Fibroblast of skin of left biceps (primary cell): ENCODE measurements around the gene TBC1D24.
"Not testable (repeated sequence)": the region's sequence is repeated elsewhere in the genome, so short reads cannot be mapped to it uniquely, and the experiment has no call there.

Experiments used
- DNase-seq, 2 experiments: peaks; one replicate each; pipeline ENCODE4 v3.0.0-alpha.2; 2013; ENCODE audit warnings: low read depth in 2 of 2

TBC1D24 gene

DNA sequence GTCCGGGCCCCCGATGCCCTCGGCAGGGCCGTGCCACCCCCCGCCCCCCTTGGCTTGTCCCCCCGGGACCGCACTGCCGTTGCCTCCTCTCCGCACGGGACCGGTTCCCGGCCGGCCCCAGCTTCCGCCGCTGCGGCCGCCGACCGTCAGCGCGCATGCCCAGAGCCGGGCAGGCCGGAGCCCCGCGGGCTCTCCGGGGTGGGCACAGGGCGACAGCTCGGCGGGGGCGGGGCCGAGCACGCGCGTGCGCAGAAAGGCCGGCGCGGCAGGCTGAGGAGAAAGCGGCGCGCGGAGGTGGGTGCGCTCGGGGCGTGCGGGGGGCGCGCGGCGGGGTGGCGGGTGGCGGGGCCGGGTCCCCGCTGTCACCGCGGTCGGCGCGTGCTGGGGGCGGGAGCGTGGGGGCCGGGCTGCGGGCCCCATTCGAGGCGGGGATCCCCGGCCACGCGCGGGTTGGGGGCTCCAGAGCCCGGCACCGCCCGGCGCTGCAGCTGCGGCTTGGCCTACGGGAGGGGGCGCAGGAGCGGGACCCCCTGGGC is at the start of gene TBC1D24:
TSS of gene TBC1D24 (plus strand) at position 251 of the 536 bp plus-strand sequence. CDS start 21,022 bp downstream, outside the sequence.
- peak; percentile 44 to 60 for DNase-seq

GRCh38 chr16:2425825-2426430 is 49.0 kb upstream of the TBC1D24 start:
- DNase-seq = no peak

DNA sequence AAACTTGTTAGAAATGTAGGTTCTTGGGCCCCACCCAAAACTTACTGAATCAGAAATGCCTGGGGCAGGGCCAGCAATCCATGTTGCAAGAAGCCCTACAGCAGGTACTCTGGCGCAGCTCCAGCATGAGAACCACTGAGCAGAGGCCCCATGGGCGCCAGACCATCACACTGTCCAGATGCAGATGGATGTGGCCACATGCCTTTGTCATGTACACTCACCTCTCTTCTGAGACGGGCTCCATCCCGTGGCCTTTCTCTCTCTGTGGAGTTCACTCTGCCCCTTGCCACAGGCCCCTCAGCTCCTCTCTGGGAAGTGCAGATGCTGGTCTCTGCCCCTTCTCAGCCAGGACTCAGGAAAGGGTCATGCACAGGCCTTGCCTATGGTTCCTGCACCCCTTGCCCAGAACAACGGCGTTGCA is 48.0 kb upstream of the TBC1D24 start:
- DNase-seq = no peak

DNA sequence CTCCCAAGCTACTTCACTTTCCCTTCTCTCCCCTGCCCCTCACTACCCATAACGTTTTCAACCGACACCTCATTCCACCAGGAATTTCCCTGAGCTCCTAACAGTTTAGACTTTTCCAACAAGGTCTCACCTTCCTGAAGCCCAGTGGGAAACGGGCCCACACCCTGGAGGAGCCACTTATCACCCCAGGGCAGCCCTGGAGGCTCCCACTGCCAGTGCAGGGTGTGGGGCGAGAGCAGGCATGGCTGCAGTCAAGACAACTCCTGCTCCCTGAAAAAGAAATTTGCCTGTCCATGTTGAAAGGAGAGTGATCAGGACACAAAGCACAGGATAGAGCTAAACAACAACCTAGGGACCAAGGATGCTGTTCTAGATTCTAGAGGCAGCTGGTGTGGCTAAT is 47.4 kb upstream of the TBC1D24 start:
- no peak for DNase-seq

DNA sequence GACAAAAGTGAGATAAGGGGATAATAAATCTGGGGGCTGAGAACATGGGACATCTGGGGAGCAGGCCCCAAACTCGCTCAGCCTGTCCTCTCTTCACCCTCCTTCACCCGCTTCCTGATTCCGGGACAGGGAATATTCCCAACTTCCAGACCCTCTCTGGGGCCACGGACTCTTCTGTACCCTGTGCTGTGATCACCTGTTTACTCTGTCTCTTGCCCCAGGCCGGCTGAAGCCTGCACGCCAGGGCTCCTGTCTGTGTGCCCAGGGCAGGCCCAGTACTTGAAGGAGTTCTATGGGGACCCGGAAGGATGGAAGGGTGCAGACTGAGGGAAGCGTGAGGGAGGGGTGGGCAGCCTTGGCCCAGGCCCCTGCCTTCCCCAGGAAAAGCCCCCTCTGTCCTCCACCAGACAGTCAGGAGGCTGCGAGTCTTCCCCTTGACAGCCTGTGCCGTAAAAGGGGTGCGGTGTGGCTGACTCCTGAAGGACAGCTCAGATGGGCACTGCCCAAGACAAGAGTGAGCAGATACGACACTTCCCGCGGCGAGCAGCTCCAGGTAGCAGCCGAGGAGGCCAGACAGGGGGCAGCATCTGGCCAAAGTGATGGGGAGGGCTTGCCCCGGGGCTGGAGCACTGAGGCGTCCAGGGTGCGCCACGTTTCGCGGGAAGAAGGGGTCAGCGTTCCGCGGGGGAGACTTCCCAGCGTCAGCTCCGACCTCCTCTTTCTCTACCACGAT is 46.7 kb upstream of the TBC1D24 start:
- DNase-seq = no peak

DNA sequence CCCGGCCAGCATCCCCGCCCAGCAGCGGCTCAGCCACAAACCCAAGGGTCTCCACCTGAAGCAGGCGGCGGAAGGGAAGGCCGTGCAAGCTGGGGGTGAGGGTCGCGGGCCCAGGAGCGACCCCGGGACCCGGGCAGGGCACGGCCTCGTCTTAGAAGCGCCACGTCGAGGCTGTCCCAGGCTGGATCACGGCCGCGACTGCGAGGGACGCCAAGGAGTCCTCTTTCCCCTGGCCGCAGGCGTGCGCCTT is 46.2 kb upstream of the TBC1D24 start:
- DNase-seq = no peak

DNA sequence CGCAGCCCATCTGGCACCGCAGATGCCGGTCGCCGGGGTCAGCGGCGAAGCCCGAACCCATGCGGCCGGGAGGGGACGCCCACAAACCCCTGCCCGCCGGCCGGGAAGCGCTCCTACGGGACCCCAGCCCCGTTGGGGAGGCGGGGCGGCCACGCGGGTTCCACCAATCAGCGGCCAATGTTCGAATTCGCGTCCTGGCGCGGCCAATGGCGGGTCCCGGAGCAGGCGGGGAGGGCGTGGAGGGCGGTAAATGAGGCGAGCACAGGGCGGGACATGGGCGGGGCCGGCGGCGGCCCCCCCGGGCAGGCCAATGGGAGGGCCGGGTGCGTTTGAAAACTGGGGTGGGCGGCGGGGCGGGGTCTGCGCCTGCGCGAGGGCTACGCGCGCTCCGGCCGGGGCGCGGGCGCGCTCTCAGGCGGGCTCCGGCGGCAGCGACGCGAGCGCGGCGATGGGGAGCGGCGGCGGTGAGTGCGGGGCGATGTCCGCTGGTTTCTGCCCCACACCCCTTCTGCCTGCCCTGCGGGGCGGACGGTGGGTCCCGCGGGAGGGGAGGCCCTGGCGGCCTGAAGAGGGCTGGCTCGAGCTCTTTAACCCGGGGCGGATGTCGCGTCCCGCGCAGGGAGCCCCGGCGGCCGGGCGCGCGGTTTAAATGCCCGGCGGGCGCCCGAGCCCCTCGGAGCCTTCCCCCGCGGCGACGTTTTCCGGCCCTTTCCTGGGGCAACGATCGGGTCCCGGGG is 45.7 kb upstream of the TBC1D24 start, which contains the start of gene CCNF:
TSS of gene CCNF (plus strand) at position 414 of the 737 bp plus-strand sequence. CDS start at position 449, 35 bp downstream.
- DNase-seq = peak; percentile 81 to 86

DNA sequence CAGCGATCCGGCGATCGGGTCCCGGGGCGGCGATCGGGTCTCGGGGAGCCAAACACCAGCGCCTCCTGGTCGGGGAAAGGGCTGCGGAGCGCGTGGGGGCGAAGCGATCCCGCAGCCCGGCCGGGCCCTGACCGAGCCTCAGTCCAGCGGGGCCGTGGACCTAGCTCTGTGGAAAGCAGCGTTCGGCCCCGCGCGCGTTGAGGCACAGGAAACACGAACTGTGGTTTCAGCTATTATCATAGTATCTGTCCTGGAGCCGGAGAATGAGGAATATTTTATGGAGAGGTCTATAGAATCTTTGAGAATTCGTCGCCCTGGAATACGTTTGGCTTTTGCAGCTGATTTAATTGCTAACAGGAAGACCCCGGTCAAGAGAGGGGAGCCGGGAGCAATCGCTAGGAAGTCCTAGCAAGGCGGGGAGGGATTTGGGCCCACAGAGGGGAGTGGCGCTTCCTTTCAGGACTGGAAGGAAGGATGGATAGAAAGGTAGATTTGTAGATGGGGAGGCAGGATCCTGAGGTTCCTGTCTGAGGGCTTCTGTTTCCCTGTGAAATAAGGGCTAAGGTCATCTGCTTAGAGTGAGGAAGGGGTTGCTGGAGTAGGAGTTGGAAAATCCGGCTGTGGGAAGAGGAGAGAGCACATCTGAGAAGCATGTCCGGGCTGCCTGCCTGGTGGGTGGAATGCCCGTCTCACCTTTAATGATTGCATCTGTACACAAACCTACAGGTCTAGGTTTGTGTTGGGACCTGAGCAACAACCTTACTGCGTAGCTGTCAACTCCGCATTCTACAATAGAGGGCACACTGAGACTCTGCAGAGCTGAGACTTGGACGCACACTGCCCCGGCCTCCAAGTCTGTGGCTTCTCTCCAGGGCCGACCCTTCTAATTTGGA is 44.9 kb upstream of the TBC1D24 start:
- no peak for DNase-seq

GRCh38 chr16:2432286-2432685 is 42.6 kb upstream of the TBC1D24 start:
- no peak for DNase-seq

DNA sequence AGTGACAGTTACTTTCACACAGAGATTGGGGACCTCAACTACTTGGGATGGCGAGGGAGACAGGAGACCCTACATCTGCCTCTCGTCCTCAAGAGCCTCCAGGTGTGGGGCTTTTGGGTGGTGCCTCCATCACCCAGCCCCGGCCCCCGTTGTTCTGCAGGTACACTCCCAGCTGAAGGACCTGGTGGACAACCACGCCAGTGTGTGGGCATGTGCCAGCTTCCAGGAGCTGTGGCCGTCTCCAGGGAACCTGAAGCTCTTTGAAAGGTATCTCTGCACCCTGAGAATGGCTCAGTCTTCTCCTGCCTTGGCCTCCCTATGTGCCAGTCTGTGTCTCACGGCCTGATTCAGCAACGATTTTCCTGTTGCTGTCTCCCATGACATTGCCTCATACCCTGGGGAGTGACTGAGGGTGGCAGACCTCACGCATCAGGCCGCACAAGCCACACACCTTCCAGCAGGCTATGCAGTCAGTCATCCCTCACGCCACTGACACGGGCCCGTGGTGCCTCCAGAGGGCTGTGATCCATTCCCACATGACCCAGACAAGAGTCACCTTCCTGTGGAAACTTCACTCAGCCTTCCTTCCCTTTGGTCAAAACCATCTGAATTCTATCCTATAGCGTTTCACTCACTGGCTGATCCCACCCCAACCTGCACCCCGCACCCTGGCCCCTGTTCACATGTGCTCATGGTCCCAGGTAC is 42.0 kb upstream of the TBC1D24 start:
- DNase-seq = no peak

GRCh38 chr16:2435236-2435635 is 39.7 kb upstream of the TBC1D24 start:
- not testable (repeated sequence) for DNase-seq

GRCh38 chr16:2436110-2436509 is 38.8 kb upstream of the TBC1D24 start:
- no peak for DNase-seq

- no peak for DNase-seq
These were observed 37.7 kb upstream of the TBC1D24 start for GRCh38 chr16:2437032-2437790.

GRCh38 chr16:2438121-2438520 is 36.8 kb upstream of the TBC1D24 start:
- no peak for DNase-seq

- DNase-seq = no peak
These were observed 35.3 kb upstream of the TBC1D24 start for GRCh38 chr16:2439598-2439997.

GRCh38 chr16:2441143-2441804 is 33.7 kb upstream of the TBC1D24 start:
- not testable (repeated sequence) for DNase-seq

DNA sequence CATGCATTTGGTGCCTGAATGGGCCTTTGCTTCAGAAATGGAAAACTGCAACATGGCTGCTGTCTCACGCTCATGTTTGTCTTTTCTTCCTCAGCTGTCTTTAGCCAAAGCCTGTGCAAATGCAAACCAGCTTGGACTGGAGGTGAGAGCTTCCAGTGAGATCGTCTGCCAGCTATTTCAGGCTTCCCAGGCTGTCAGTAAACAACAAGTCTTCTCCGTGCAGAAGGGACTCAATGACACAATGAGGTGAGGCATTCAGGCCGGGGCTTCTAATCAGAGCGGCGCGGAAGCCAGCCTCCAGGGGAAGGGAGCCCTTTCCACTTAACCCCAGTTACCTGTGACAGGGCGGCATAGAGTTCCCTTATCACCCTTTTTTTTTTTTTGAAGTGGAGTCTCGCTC is 31.4 kb upstream of the TBC1D24 start:
- DNase-seq = no peak

DNA sequence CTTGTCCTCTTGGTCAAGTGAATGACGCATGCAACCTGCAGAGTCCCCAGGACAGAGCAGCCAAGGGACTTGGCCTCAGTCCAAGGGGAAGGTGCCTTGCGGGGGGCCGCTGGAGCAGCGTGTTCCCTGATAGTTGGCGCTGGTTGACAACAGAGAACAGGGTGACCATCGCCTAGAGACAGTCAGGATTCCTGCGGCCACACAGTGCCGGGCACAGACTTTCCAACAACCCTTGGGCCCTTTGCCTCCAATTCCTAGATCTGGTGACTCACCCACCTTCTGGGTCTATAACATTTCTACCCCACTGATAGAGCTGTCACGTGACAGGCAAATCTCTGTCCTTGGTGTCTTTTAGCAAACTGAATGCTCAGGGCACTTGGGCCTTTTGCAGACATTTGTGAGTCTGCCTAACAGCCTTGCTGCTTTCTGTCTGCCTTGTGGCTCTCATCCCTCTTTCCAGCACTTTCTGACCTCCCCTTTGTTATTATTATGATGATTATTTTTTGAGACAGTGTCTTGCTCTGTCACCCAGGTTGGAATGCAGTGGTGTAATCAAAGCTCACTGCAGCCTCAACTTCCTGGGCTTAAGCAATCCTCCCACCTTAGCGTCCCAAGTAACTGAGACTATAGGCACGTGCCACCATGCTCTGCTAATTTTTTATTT is 26.9 kb upstream of the TBC1D24 start:
- DNase-seq = no peak

DNA sequence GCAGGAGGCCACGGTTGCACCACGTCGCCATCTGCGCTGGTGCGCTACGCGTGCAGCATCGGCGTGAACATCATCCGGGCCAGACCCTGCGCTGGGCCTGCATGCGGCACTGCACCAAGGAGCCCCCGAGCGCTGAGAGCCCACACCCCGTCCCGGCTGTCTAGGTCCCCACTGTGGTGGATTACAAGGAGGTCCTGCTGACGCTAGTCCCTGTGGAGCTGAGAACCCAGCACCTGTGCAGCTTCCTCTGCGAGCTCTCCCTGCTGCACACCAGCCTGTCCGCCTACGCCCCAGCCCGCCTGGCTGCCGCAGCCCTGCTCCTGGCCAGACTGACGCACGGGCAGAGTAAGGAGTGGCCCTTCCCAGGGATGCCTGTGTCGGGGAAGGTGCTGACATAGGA is 25.8 kb upstream of the TBC1D24 start:
- no peak for DNase-seq
